ENCODE data around the gene ZNF555.

DNA sequence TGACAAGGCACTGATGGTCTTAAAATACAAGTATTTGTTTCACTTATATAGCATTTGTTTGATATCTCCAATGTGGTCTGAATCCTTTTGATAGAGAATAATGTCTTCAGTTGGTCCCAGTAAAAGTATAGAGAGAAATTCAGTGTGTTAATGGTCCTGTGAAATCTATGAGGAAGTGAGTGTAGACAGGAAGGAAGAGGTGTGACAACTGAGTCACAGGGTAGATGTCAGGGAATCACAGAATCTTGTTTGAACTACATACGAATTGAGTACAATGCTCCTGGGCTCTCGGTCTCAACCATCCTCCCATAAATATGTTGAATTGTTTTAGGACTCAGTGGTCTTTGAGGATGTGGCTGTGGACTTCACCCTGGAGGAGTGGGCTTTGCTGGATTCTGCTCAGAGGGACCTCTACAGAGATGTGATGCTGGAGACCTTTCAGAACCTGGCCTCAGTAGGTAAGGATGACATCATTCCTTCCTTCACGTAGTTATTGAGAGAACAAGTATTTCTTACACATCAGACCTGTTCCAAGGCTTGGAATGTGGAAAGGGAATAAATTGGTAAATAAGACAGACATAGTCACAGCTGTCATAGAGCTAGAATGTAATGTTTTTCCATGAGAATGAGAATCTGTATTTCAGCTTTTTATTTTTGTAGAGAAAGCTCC is 9.1 kb downstream of the ZNF555 start:
- TF ChIP-seq, protein P1, sequence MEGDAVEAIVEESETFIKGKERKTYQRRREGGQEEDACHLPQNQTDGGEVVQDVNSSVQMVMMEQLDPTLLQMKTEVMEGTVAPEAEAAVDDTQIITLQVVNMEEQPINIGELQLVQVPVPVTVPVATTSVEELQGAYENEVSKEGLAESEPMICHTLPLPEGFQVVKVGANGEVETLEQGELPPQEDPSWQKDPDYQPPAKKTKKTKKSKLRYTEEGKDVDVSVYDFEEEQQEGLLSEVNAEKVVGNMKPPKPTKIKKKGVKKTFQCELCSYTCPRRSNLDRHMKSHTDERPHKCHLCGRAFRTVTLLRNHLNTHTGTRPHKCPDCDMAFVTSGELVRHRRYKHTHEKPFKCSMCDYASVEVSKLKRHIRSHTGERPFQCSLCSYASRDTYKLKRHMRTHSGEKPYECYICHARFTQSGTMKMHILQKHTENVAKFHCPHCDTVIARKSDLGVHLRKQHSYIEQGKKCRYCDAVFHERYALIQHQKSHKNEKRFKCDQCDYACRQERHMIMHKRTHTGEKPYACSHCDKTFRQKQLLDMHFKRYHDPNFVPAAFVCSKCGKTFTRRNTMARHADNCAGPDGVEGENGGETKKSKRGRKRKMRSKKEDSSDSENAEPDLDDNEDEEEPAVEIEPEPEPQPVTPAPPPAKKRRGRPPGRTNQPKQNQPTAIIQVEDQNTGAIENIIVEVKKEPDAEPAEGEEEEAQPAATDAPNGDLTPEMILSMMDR (IDR thresholded peaks at IDR 0.05), result no peak
- TF ChIP-seq POLR2A (IDR thresholded peaks at IDR 0.05), result no peak
